Endothelial cell of umbilical vein (primary cell): Measurements from ENCODE around the gene DNAJB1. TPM values are rescaled to one million over a fixed set of nuclear protein-coding genes. Genes with fewer than 3 reads are reported as not detected.

ENCODE experiments used
- BruUV-seq: library from RNA; stranded (reverse); fragments of 400-500 nt; replicated peaks from 2 replicates; lab custom pipeline; 2021; lab: Mats Ljungman, UMichigan
- CTCF ChIA-PET: fragments of 300-600, 350-600 bp; sonication (Branson Sonifier 250); formaldehyde crosslinking; loops from one replicate; lab custom pipeline; 2021; ENCODE audit warnings: antibody characterized with exemption, inconsistent platforms; lab: Charles Lee
- POLR2A ChIA-PET: fragments of 300-600, 350-600 bp; sonication (Branson Sonifier 250); formaldehyde crosslinking; loops from one replicate; lab custom pipeline; 2021; ENCODE audit warnings: antibody characterized with exemption, inconsistent platforms; lab: Charles Lee
- DNase-seq: peaks from one replicate; pipeline ENCODE4 v3.0.0-alpha.2; 2011; ENCODE audit warnings: low read depth, low spot score
- FAIRE-seq: peaks from 2 replicates; lab custom pipeline; 2011; peaks lifted over from hg19 to GRCh38; lab: Jason Lieb, UNC
- H2AFZ ChIP-seq: 2 replicates; pipeline ENCODE4 v1.6.0; 2012; ENCODE audit warnings: low read depth, low read length, control low read depth, inconsistent platforms
- H3K27ac ChIP-seq: 2 replicates; pipeline ENCODE4 v1.5.1; 2011; ENCODE audit warnings: low read depth, mild to moderate bottlenecking, control low read depth, low read length, moderate library complexity; ENCODE audit not compliant: insufficient read depth
- H3K27me3 ChIP-seq, 2 experiments: 2 replicates each; pipeline versions ENCODE4 v1.6.0 to v1.6.1; 2011; ENCODE audit warnings: low read length in 2 of 2, mixed read lengths in 1 of 2; ENCODE audit not compliant: control insufficient read depth in 2 of 2, insufficient read depth in 2 of 2
- H3K36me3 ChIP-seq, 2 experiments: 2 replicates in 1 of 2; 3 replicates in 1 of 2; pipeline ENCODE4 v1.5.1; 2011; ENCODE audit warnings: low read length in 2 of 2, mild to moderate bottlenecking in 1 of 2, moderate library complexity in 1 of 2; ENCODE audit not compliant: control insufficient read depth in 2 of 2, insufficient read depth in 2 of 2; ENCODE audit errors: extremely low read depth in 1 of 2
- H3K4me1 ChIP-seq: 3 replicates; pipeline ENCODE4 v1.5.1; 2011; ENCODE audit warnings: mild to moderate bottlenecking, low read length; ENCODE audit not compliant: control insufficient read depth, insufficient read depth; ENCODE audit errors: extremely low read depth
- H3K4me2 ChIP-seq: 2 replicates; pipeline ENCODE4 v1.6.1; 2011; ENCODE audit warnings: low read length, control low read depth, mixed read lengths; ENCODE audit not compliant: insufficient read depth
- H3K4me3 ChIP-seq, 3 experiments: fragments of 200-600 bp in 1 of 3; sonication (generic), shearing (Covaris generic) in 1 of 3; replicated peaks in 1 of 3; 2 replicates each; pipeline ENCODE4 v1.5.1; 2011 to 2016; ENCODE audit warnings: control low read depth in 3 of 3, low read length in 3 of 3, mild to moderate bottlenecking in 2 of 3, inconsistent platforms in 1 of 3, low read depth in 1 of 3, moderate library complexity in 1 of 3; ENCODE audit not compliant: insufficient read depth in 1 of 3
- H3K79me2 ChIP-seq: 2 replicates; pipeline ENCODE4 v1.6.0; 2012; ENCODE audit warnings: low read length, inconsistent platforms; ENCODE audit not compliant: control insufficient read depth, insufficient read depth
- H3K9ac ChIP-seq: replicated peaks from 2 replicates; pipeline ENCODE3; 2011; ENCODE audit warnings: low read length, control low read depth; ENCODE audit not compliant: insufficient read depth; ENCODE audit errors: extremely low read depth
- H3K9me1 ChIP-seq: replicated peaks from 3 replicates; pipeline ENCODE4 v1.6.0; 2011; ENCODE audit warnings: mild to moderate bottlenecking, low read length; ENCODE audit not compliant: control insufficient read depth, insufficient read depth; ENCODE audit errors: extremely low read depth
- H3K9me3 ChIP-seq: replicated peaks from 2 replicates; pipeline ENCODE4 v1.5.1; 2012; ENCODE audit warnings: low read length, inconsistent platforms; ENCODE audit not compliant: control insufficient read depth, insufficient read depth
- H4K20me1 ChIP-seq: replicated peaks from 2 replicates; pipeline ENCODE3; 2011; ENCODE audit warnings: mild to moderate bottlenecking, low read length; ENCODE audit not compliant: control insufficient read depth, insufficient read depth; ENCODE audit errors: extremely low read depth
- CTCF ChIP-seq, 2 donors: IDR thresholded peaks; 1 replicate in 1 of 2; 2 replicates in 1 of 2; pipeline ENCODE4 v1.5.1; 2011; ENCODE audit warnings: low read length in 2 of 2, mild to moderate bottlenecking in 2 of 2, moderate library complexity in 2 of 2, control low read depth in 1 of 2, inconsistent platforms in 1 of 2, low read depth in 1 of 2; ENCODE audit not compliant: insufficient read depth in 1 of 2; ENCODE audit errors: extremely low read depth in 1 of 2
- EZH2 ChIP-seq: IDR thresholded peaks from 2 replicates; pipeline ENCODE4 v1.6.1; 2012; ENCODE audit warnings: borderline replicate concordance, low read depth, mild to moderate bottlenecking, moderate library complexity, low read length, inconsistent platforms; ENCODE audit not compliant: severe bottlenecking
- FOS ChIP-seq: IDR thresholded peaks from 2 replicates; pipeline ENCODE4 v1.6.1; 2011; ENCODE audit warnings: mild to moderate bottlenecking, low read length, moderate library complexity, borderline replicate concordance; ENCODE audit not compliant: insufficient read depth
- GATA2 ChIP-seq: IDR thresholded peaks from 2 replicates; pipeline ENCODE4 v1.7.0; 2011; ENCODE audit warnings: low read depth, mild to moderate bottlenecking, moderate library complexity, mixed read lengths, low read length; ENCODE audit not compliant: insufficient read length, insufficient read depth
- JUN ChIP-seq: IDR thresholded peaks from 2 replicates; pipeline ENCODE4 v1.6.1; 2011; ENCODE audit warnings: borderline replicate concordance, low read depth; ENCODE audit not compliant: insufficient read length, insufficient read depth
- MAX ChIP-seq: IDR thresholded peaks from 2 replicates; pipeline ENCODE4 v1.6.1; 2011; ENCODE audit not compliant: insufficient read depth, insufficient read length
- MYC ChIP-seq: IDR thresholded peaks from one replicate; pipeline ENCODE4 v1.6.1; 2011; ENCODE audit warnings: mild to moderate bottlenecking, low read depth, low read length
- POLR2A ChIP-seq: IDR thresholded peaks from 2 replicates; pipeline ENCODE4 v1.6.1; 2012; ENCODE audit warnings: low read depth, mild to moderate bottlenecking, control low read depth, low read length
- POLR2AphosphoS5 ChIP-seq: IDR thresholded peaks from 2 replicates; pipeline ENCODE4 v1.6.1; 2012; ENCODE audit warnings: low read depth, mild to moderate bottlenecking, control low read depth, low read length, moderate library complexity; ENCODE audit not compliant: insufficient read depth
- dilution Hi-C: fragments of 300-500 bp; cut with MboI; formaldehyde crosslinking; loops from one replicate; pipeline ENCODE4 v1.15.0; 2019; ENCODE audit warnings: low sequenced_read_pairs; ENCODE audit not compliant: extremely low pct_ligation_motif_present
- intact Hi-C: fragments of 100-400 bp; cut with micrococcal nuclease; formaldehyde crosslinking; loops from one replicate; pipeline ENCODE4 v1.10.0; 2022
- polyA plus RNA-seq, 4 experiments: library from polyadenylated mRNA; depleted of rRNA in 3 of 4; stranded (reverse) in 3 of 4; unstranded in 1 of 4; fragments of >200 nt; gene quantifications; 2 replicates each; pipeline versions ENCODE4 v1.2.1 to v1.2.3, GENCODE V29; 2011 to 2012; ENCODE audit warnings: missing spikeins in 1 of 4
- total RNA-seq: library from RNA; stranded (reverse); gene quantifications from 2 replicates; pipeline ENCODE4 v1.2.3, GENCODE V29; 2021

The DNAJB1 gene
- total and polyA plus RNA-seq, 2 donors (not counting 3 experiments of a cell fraction or from before 2014, with no cell fraction given): 58.6 to 59.8 TPM

GRCh38 chr19:14497228-14497921 is 20.8 kb downstream of the DNAJB1 start:
- H4K20me1 ChIP-seq: no peaks in the 10 kb centered on the region
- H3K9ac ChIP-seq: no peak overlapping the region
- no peak overlapping the region for H3K27ac ChIP-seq
- peaks cover 23% of the 10 kb centered on the region for H3K4me1 ChIP-seq
- ChIA-PET CTCF (interaction anchor here (0.9 to 2.9 kb wide), 7 partner anchors 10 to 64 kb away, joined by 3 to 13 read pairs (median 5); no protein-coding TSS in a partner anchor), POLR2A (interaction anchor here (3.0 kb wide), 1 partner anchor 20 kb away, joined by 22 read pairs; the partner anchor contains the start of gene DNAJB1)
- DNase-seq (peak; percentile 59), FAIRE-seq (peak; percentile 96)
- H3K9me3 ChIP-seq: no peaks in the 10 kb centered on the region
- peaks cover 23% of the 10 kb centered on the region for H3K79me2 ChIP-seq
- TF ChIP-seq MYC: no peak
- TF ChIP-seq EZH2: no peak
- no peak for TF ChIP-seq JUN
- TF ChIP-seq MAX: no peak
- TF ChIP-seq GATA2: no peak
- TF ChIP-seq POLR2A: no peak
- no peak for TF ChIP-seq POLR2AphosphoS5
- no peak for TF ChIP-seq FOS
- no peak for TF ChIP-seq CTCF (IDR thresholded peaks at IDR 0.05; ENCODE audit: extremely low read depth in 1 of 2, insufficient read depth in 1 of 2, low read depth in 1 of 2, low read length in 2 of 2)
- dilution Hi-C loops: no loop called here
- peaks cover 0 to under 1% of the 10 kb centered on the region in 2 experiments for H3K27me3 ChIP-seq
- H3K4me3 ChIP-seq: no peak overlapping the region
- intact Hi-C loops: no loop called here
- no peaks in the 10 kb centered on the region for H3K9me1 ChIP-seq
- BruUV-seq: no TSS peak
- peak overlapping the region; percentile 56 for H2AFZ ChIP-seq
- peaks cover 0 to 2% of the 10 kb centered on the region in 2 experiments for H3K36me3 ChIP-seq
- peak overlapping the region; percentile 6 for H3K4me2 ChIP-seq
